GM12875 (cell line): ENCODE measurements around the gene TSHZ2.
"Not testable (repeated sequence)": the region's sequence is repeated elsewhere in the genome, so short reads cannot be mapped to it uniquely, and the experiment has no call there.

ENCODE experiments used
- H3K4me3 ChIP-seq: one replicate; pipeline ENCODE4 v1.5.1; 2011; ENCODE audit warnings: low read depth, low read length, control low read depth
- TF ChIP-seq, protein P1 (sequence below): IDR thresholded peaks from 2 replicates; pipeline ENCODE4 v1.5.1; 2011; ENCODE audit warnings: low read depth, mild to moderate bottlenecking, control low read depth, inconsistent platforms, low read length, moderate library complexity, borderline replicate concordance; ENCODE audit not compliant: insufficient read depth

The TSHZ2 gene

DNA sequence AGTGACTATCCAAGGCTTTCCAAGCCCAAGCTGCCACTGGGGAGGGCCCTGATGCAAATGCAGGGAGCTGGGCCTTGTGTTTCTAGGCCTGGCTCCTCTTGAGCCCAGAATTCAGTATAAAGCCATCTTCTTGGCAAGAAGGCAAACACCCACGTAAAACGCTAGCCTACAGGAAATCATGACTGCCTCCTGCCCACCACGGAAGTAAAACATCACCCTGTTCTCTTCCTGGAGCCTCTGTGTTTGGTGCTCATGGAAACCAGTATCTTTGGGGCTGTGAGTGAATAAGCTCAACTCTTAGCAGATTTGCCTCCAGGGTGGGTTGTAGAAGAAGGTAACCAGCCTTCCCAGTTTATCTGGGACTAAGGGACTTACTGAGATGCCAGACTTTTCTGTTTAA is 350.5 kb downstream of the TSHZ2 start:
- TF ChIP-seq, protein P1, sequence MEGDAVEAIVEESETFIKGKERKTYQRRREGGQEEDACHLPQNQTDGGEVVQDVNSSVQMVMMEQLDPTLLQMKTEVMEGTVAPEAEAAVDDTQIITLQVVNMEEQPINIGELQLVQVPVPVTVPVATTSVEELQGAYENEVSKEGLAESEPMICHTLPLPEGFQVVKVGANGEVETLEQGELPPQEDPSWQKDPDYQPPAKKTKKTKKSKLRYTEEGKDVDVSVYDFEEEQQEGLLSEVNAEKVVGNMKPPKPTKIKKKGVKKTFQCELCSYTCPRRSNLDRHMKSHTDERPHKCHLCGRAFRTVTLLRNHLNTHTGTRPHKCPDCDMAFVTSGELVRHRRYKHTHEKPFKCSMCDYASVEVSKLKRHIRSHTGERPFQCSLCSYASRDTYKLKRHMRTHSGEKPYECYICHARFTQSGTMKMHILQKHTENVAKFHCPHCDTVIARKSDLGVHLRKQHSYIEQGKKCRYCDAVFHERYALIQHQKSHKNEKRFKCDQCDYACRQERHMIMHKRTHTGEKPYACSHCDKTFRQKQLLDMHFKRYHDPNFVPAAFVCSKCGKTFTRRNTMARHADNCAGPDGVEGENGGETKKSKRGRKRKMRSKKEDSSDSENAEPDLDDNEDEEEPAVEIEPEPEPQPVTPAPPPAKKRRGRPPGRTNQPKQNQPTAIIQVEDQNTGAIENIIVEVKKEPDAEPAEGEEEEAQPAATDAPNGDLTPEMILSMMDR = no peak
- no peak overlapping the region for H3K4me3 ChIP-seq

DNA sequence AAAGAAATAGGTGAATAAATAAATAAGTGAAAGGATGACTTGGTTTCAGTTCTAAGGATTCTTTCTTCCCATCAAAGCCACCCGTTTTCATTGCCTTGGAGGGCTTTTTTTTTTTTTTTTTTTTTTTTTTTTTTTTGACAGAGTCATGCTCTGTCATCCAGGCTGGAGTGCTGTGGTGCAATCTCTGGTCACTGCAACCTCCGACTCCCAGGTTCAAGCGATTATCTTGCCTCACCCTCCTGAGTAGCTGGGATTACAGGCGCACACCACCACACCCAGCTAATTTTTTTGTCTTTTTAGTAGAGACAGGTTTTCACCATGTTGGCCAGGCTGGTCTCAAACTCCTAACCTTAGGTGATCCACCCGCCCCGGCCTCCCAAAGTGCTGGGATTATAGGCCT is 351.3 kb downstream of the TSHZ2 start:
- H3K4me3 ChIP-seq = not testable (repeated sequence)

DNA sequence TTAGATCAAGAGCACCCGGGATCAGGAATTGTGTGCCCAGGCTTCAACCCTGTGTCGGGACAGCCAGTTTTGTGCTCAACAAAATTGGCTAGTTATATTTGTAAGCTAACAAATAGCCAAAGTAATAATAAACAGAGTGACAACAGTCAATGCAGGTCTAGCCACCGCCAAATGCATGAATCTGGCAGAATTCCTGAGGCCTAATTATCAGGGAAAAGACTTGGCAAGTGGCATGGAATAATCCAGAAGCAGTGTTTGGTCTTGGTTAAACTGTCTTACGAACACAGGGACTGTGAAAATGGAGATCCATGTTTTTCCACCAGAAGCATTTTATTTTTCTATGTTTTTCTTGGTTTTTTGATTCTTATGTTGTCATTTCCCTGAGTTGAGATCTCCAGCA is 352.7 kb downstream of the TSHZ2 start:
- H3K4me3 ChIP-seq = no peak overlapping the region

DNA sequence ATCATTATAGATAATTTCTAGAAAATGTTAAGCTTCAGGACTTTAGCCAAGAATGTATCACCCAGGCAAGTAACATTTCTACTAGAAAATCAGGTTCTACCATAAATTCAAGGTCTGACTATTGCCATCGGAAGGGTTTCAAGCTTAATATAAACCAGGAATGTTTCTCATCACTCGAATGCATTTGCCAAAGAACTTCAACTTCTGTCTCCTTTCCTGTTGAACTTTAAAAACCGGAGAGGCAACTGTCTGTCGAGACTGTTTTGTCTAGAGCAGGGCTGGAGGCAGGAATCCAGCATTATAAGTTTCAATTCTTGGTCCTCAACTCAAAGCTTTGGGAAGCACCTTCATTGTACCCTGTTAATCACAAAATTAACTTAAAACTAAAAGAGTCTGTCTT is 356.8 kb downstream of the TSHZ2 start:
- no peak overlapping the region for H3K4me3 ChIP-seq
- TF ChIP-seq, protein P1 = no peak

More for the DNA sequence above, 352.7 kb downstream of the TSHZ2 start:
- TF ChIP-seq, protein P1 = no peak

DNA sequence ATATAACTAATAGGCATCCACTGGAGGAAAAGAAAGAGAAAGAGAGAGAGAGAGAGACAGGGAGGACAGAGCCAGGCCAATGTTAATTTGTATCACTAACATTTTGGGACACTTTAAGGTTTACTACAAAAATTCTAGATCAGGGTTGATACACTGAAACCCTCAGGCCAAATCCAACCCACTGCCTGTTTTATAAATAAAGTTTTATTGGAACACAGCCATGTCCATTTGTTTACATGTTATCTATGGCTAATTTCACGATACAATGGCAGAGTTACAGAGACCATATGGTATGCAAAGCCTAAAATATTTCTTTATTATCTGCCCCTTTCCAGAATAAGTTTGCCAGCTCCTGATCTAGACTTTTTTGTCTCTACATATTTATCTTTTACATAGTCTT is 357.6 kb downstream of the TSHZ2 start:
- TF ChIP-seq, protein P1 = no peak
- H3K4me3 ChIP-seq = no peak overlapping the region

DNA sequence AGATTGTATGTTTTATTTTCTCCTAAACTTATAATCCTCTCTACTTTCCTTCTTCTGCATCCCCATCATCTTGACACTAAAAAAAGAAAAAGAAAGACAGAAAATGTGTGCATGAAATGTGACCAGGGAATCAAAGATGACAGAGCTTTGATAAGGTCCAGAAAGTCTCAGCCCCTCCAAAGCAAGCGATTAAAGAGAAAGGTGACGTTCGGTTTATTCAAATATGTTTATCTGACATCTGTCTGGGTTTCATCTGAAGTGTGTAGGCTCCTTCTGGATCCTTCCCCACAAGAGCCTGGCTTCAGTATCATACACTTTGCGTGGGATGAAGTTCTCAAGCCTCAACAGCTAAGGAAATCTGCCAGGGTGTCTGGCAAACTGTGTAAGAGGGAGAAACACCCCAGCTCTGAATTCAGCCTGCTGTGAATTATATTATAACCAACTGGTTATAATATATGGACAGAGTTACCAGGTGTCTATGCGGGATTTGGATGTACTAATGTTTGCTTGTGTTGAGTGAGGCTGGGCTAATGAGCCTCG is 358.5 kb downstream of the TSHZ2 start:
- TF ChIP-seq, protein P1 = no peak
- no peak overlapping the region for H3K4me3 ChIP-seq

DNA sequence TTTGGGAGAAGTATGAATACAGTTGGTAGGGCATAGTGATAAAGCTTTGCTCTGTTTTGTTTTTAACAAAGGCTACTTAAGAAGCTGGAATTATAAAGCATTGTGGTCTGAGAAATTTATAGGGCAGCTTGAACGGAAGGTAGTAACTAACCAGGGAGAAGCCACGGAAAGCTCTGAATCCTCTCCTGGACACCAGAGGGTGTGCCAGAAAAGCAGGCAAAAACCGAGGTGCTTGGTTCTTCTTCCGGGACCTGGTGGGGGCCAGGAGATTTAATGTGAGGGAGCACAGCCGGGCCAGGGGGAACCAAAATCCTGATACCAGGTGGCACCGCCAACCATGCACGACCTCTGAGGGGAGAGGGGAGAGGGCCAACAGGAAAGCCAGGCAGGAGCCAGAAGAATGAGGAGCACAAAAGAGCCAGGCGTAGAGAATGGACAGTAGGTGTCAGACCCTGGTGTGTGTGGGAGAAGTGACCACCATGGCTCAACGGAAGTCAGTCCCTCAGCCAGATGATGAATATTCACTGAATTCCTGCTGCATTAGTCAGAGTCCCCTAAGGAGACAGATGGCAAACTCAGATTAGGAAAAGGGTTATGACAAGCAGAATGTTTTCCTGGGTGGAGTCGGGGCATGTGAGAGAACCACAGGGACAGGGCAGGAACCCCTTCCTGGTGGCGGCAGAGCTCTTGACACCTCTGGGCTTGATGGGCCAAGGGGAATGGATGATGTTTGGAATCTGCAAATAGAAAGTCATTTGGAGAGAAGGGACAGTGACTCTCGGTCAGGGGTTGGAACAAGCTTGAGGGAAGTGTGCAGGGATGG is 359.2 kb downstream of the TSHZ2 start:
- TF ChIP-seq, protein P1 = no peak
- no peak overlapping the region for H3K4me3 ChIP-seq
